Natural killer cell (primary cell): Measurements from ENCODE around the gene C6orf15. TPM values are rescaled to one million over a fixed set of nuclear protein-coding genes. Genes with fewer than 3 reads are reported as not detected.

Source experiments
- ATAC-seq, 3 donors: fragments of 150-1000 bp in 2 of 3; fragments of 200-7000 bp in 1 of 3; cut with Tn5 transposase; 1 replicate in 1 of 3; 2 replicates in 2 of 3; pipeline ENCODE4 v1.10.0; 2021; ENCODE audit warnings: mild to moderate bottlenecking in 2 of 3, moderate library complexity in 2 of 3
- DNase-seq, 2 donors: peaks; one replicate each; pipeline versions ENCODE4 v3.0.0 to v3.0.0-alpha.2; 2013 to 2021; ENCODE audit warnings: mixed read lengths in 1 of 2
- H3K27ac ChIP-seq: one replicate; pipeline ENCODE4 v1.5.1; 2013; ENCODE audit warnings: mild to moderate bottlenecking, low read length
- H3K27me3 ChIP-seq: one replicate; pipeline ENCODE4 v1.6.1; 2013; ENCODE audit warnings: low read length; ENCODE audit not compliant: control insufficient read depth, insufficient read depth
- H3K36me3 ChIP-seq: one replicate; pipeline ENCODE4 v1.6.1; 2013; ENCODE audit warnings: low read length; ENCODE audit not compliant: control insufficient read depth, insufficient read depth
- H3K4me1 ChIP-seq: one replicate; pipeline ENCODE4 v1.6.1; 2013; ENCODE audit warnings: low read length; ENCODE audit not compliant: control insufficient read depth, insufficient read depth
- H3K4me3 ChIP-seq: one replicate; pipeline ENCODE4 v1.5.1; 2013; ENCODE audit warnings: low read length
- H3K9me3 ChIP-seq: one replicate; pipeline ENCODE4 v1.6.1; 2013; ENCODE audit warnings: low read length; ENCODE audit not compliant: control insufficient read depth, insufficient read depth
- H3K27ac Mint-ChIP-seq, 2 donors: one replicate each; pipeline ENCODE4 v1.8.0; 2022; ENCODE audit warnings: mild to moderate bottlenecking in 2 of 2, mixed read lengths in 2 of 2, moderate library complexity in 1 of 2
- H3K27me3 Mint-ChIP-seq, 2 donors: one replicate each; pipeline ENCODE4 v1.8.0; 2022; ENCODE audit warnings: low read depth in 2 of 2, mixed read lengths in 2 of 2
- H3K36me3 Mint-ChIP-seq: one replicate; pipeline ENCODE4 v1.8.0; 2022; ENCODE audit warnings: mixed read lengths
- H3K4me1 Mint-ChIP-seq, 2 donors: one replicate each; pipeline ENCODE4 v1.8.0; 2022; ENCODE audit warnings: mixed read lengths in 2 of 2
- H3K4me3 Mint-ChIP-seq: one replicate; pipeline ENCODE4 v1.8.0; 2022; ENCODE audit warnings: mild to moderate bottlenecking, moderate library complexity, mixed read lengths
- H3K9me3 Mint-ChIP-seq, 2 donors: one replicate each; pipeline ENCODE4 v1.8.0; 2022; ENCODE audit warnings: mixed read lengths in 2 of 2
- CTCF ChIP-seq: fragments of 200-600 bp; IDR thresholded peaks from one replicate; pipeline ENCODE4 v1.8.0; 2022; ENCODE audit warnings: antibody characterized with exemption
- WGBS: methylation state at CpG from one replicate; pipeline ENCODE4 v1.1.7; 2013; ENCODE audit warnings: missing lambda C conversion rate; ENCODE audit not compliant: insufficient coverage; 5-methylcytosine and 5-hydroxymethylcytosine counted together
- intact Hi-C: fragments of 100-400 bp; cut with micrococcal nuclease; formaldehyde crosslinking; loops from one replicate; pipeline ENCODE4 v1.14.2; 2022
- total RNA-seq, 4 donors: library from RNA; stranded (reverse); fragments of 120-200 nt in 1 of 4; gene quantifications; one replicate each; pipeline versions ENCODE4 v1.2.3 to v1.2.4, GENCODE V29; 2013 to 2022

The C6orf15 gene
- total RNA-seq, 3 donors from 2014 or later (not counting 1 experiment from before 2014, with no cell fraction given), result not detected

GRCh38 chr6:31087494-31088089 is 24.8 kb downstream of the C6orf15 start:
- ATAC-seq (peak; percentile 90 to 99 (median 99)), DNase-seq (peak; percentile 73 to 95)
- Mint-ChIP-seq H3K4me1 (peaks cover 0 to 10% of the 10 kb centered on the region in 2 donors), H3K27ac (no peak overlapping the region), H3K9me3 (no peaks in the 10 kb centered on the region), H3K4me3 (no peak overlapping the region), H3K36me3 (no peaks in the 10 kb centered on the region), H3K27me3 (peaks cover 2 to 12% of the 10 kb centered on the region in 2 donors)
- H3K4me3 ChIP-seq, result no peak overlapping the region
- TF ChIP-seq CTCF, result peak; percentile 72
- H3K36me3 ChIP-seq, result no peaks in the 10 kb centered on the region
- H3K4me1 ChIP-seq, result peaks cover 4% of the 10 kb centered on the region
- no peak overlapping the region for H3K27ac ChIP-seq
- H3K27me3 ChIP-seq, result peaks cover 5% of the 10 kb centered on the region
- no peaks in the 10 kb centered on the region for H3K9me3 ChIP-seq
- intact Hi-C loops, result loop anchor here (1.0 to 10.0 kb wide), 2 partner anchors 173 to 259 kb away; partner anchors contain the start of gene VARS2
- under 1% methylated on average over 12 of the region's 14 CpGs for WGBS

GRCh38 chr6:31086788-31087440 is 25.5 kb downstream of the C6orf15 start:
- H3K9me3 ChIP-seq, result no peaks in the 10 kb centered on the region
- no peaks in the 10 kb centered on the region for H3K36me3 Mint-ChIP-seq
- no peaks in the 10 kb centered on the region for H3K36me3 ChIP-seq
- intact Hi-C loops, result loop anchor here (1.0 to 10.0 kb wide), 2 partner anchors 172 to 259 kb away; partner anchors contain the start of gene VARS2
- 49% methylated on average over 6 of the region's 7 CpGs for WGBS
- H3K4me3 ChIP-seq, result no peak overlapping the region
- peaks cover 5% of the 10 kb centered on the region for H3K27me3 ChIP-seq
- H3K4me1 ChIP-seq, result peaks cover 4% of the 10 kb centered on the region
- no peak overlapping the region for H3K4me3 Mint-ChIP-seq
- TF ChIP-seq CTCF, result no peak
- peaks cover 0 to 10% of the 10 kb centered on the region in 2 donors for H3K4me1 Mint-ChIP-seq
- no peak for ATAC-seq
- H3K27ac Mint-ChIP-seq, result no peak overlapping the region
- no peak for DNase-seq
- H3K9me3 Mint-ChIP-seq, result no peaks in the 10 kb centered on the region
- no peak overlapping the region for H3K27ac ChIP-seq
- H3K27me3 Mint-ChIP-seq, result peaks cover 2 to 12% of the 10 kb centered on the region in 2 donors

GRCh38 chr6:31083742-31084354 is 28.5 kb downstream of the C6orf15 start:
- Mint-ChIP-seq H3K9me3 (no peaks in the 10 kb centered on the region), H3K27me3 (peaks cover 6 to 20% of the 10 kb centered on the region in 2 donors), H3K27ac (no peak overlapping the region), H3K36me3 (no peaks in the 10 kb centered on the region), H3K4me3 (no peak overlapping the region), H3K4me1 (peaks cover 9 to 10% of the 10 kb centered on the region in 2 donors)
- no peak for ATAC-seq
- 64% methylated on average over 6 of the region's 8 CpGs for WGBS
- H3K27me3 ChIP-seq, result peaks cover 5% of the 10 kb centered on the region
- peaks cover 12% of the 10 kb centered on the region for H3K4me1 ChIP-seq
- H3K9me3 ChIP-seq, result no peaks in the 10 kb centered on the region
- H3K36me3 ChIP-seq, result no peaks in the 10 kb centered on the region
- no peak overlapping the region for H3K4me3 ChIP-seq
- peak in 1 of 2 donors; percentile 63 for DNase-seq
- TF ChIP-seq CTCF, result no peak
- intact Hi-C loops, result loop anchor here (10.0 kb wide), 1 partner anchor 169 kb away; the partner anchor contains the start of gene VARS2
- H3K27ac ChIP-seq, result no peak overlapping the region
